Sigmoid colon (tissue), 7 donors: Measurements from ENCODE around the gene ANKRD44. TPM values are rescaled to one million over a fixed set of nuclear protein-coding genes. Genes with fewer than 3 reads are reported as not detected.

Source experiments
- DNase-seq: peaks from one replicate; pipeline ENCODE4 v3.0.0-alpha.2; 2019
- H3K27ac ChIP-seq, 4 donors: fragments of 200-600 bp; sonication (generic); one replicate each; pipeline ENCODE4 v1.5.1; 2016 to 2019; ENCODE audit warnings: mild to moderate bottlenecking in 1 of 4
- H3K27me3 ChIP-seq, 3 donors: fragments of 200-600 bp; sonication (generic); one replicate each; pipeline ENCODE4 v1.5.1; 2019; ENCODE audit warnings: mild to moderate bottlenecking in 1 of 3
- H3K36me3 ChIP-seq, 4 donors: fragments of 200-600 bp; sonication (generic); one replicate each; pipeline ENCODE4 v1.5.1; 2016 to 2019
- H3K4me1 ChIP-seq, 4 donors: fragments of 200-600 bp; sonication (generic); one replicate each; pipeline ENCODE4 v1.5.1; 2017 to 2019
- H3K4me3 ChIP-seq, 4 donors: fragments of 200-600 bp; sonication (generic); one replicate each; pipeline ENCODE4 v1.5.1; 2017 to 2019; ENCODE audit warnings: mild to moderate bottlenecking in 2 of 4, moderate library complexity in 1 of 4
- H3K9me3 ChIP-seq, 4 donors: fragments of 200-600 bp in 3 of 4; sonication (generic) in 3 of 4; one replicate each; pipeline versions ENCODE4 v1.5.1 to v1.6.1; 2013 to 2019
- CTCF ChIP-seq, 4 experiments: fragments of 450-650 bp in 3 of 4; fragments of 200-600 bp in 1 of 4; IDR thresholded peaks; one replicate each; pipeline ENCODE4 v1.5.1; 2016 to 2019; ENCODE audit warnings: antibody characterized with exemption in 4 of 4, mild to moderate bottlenecking in 3 of 4, moderate library complexity in 2 of 4
- EP300 ChIP-seq, 4 donors: sonication (generic); formaldehyde crosslinking; IDR thresholded peaks; one replicate each; pipeline ENCODE4 v1.6.1; 2017; ENCODE audit warnings: antibody characterized with exemption in 4 of 4
- POLR2A ChIP-seq, 2 donors: fragments of 450-650 bp; IDR thresholded peaks; one replicate each; pipeline ENCODE4 v1.6.1; 2016; ENCODE audit warnings: antibody characterized with exemption in 2 of 2, mild to moderate bottlenecking in 2 of 2, moderate library complexity in 2 of 2
- POLR2AphosphoS5 ChIP-seq, 4 donors: sonication (generic); formaldehyde crosslinking; IDR thresholded peaks; one replicate each; pipeline ENCODE4 v1.6.1; 2017; ENCODE audit warnings: antibody characterized with exemption in 4 of 4
- WGBS, 2 donors: extraction: QIAGEN DNeasy Blood & Tissue Kit; methylation state at CpG; one replicate each; pipeline ENCODE4 v1.1.7; 2013; 5-methylcytosine and 5-hydroxymethylcytosine counted together
- intact Hi-C: fragments of 100-400 bp; cut with DNase I; formaldehyde crosslinking; loops from one replicate; pipeline ENCODE4 v1.15.1; 2023
- polyA plus RNA-seq, 3 donors: library from polyadenylated mRNA; stranded (reverse); fragments of 200-250 nt; gene quantifications; one replicate each; pipeline ENCODE4 v1.2.3, GENCODE V29; 2013
- total RNA-seq, 4 donors: library from RNA; depleted of rRNA; stranded (reverse); fragments of >200 nt; gene quantifications; one replicate each; pipeline ENCODE4 v1.1.0, GENCODE V29; 2016
- donor health status: healthy with polysubstance abuse.
- donor health status: Bipolar disorder and iron deficiency.
- donor health status: healthy.

Gene ANKRD44
- total and polyA plus RNA-seq, 7 donors: 1.2 to 41.1 (median 34.2) TPM

DNA sequence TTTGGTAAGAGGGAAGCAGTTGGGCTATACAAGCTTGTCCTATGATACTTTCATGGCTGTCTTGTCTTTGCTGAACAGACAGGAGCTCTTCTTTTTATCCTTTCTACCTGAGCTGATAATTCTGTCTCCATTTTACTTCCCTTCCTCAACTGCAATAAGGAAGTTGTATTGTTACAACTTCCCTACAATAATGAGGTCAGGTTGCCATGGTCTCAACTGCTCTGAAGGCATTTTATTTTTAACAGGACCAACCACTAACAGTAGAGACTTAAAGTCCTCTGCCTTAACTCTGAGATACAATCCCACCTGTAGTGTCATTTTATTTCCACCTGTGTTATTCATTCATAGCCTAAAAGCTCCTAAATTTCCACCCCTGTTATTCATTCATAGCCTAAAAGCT lies 265.5 kb downstream of the ANKRD44 start:
- no peak overlapping the region for H3K27ac ChIP-seq
- intact Hi-C loops: no loop called here
- H3K9me3 ChIP-seq: no peaks in the 10 kb centered on the region
- no peaks in the 10 kb centered on the region for H3K36me3 ChIP-seq
- H3K4me1 ChIP-seq: no peaks in the 10 kb centered on the region
- no peaks in the 10 kb centered on the region for H3K27me3 ChIP-seq
- DNase-seq: no peak
- H3K4me3 ChIP-seq: no peak overlapping the region
- no peak for TF ChIP-seq POLR2A (IDR thresholded peaks at IDR 0.05)
- no peak for TF ChIP-seq POLR2AphosphoS5 (IDR thresholded peaks at IDR 0.05)
- TF ChIP-seq EP300 (IDR thresholded peaks at IDR 0.05): no peak
- no peak for TF ChIP-seq CTCF (IDR thresholded peaks at IDR 0.05)

GRCh38 chr2:197042739-197043196 lies 267.8 kb downstream of the ANKRD44 start:
- DNase-seq: no peak
- 19 to 66% methylated on average over 5 of the region's 5 CpGs for WGBS, 2 donors
- Histone ChIP-seq H3K4me3 (no peak overlapping the region), H3K27me3 (no peaks in the 10 kb centered on the region), H3K4me1 (peaks cover 0 to 8% (median 0%) of the 10 kb centered on the region in 4 donors), H3K36me3 (no peaks in the 10 kb centered on the region), H3K27ac (no peak overlapping the region), H3K9me3 (no peaks in the 10 kb centered on the region)
- TF ChIP-seq POLR2AphosphoS5 (IDR thresholded peaks at IDR 0.05): no peak
- TF ChIP-seq CTCF (IDR thresholded peaks at IDR 0.05): no peak
- no peak for TF ChIP-seq EP300 (IDR thresholded peaks at IDR 0.05)
- no peak for TF ChIP-seq POLR2A (IDR thresholded peaks at IDR 0.05)
- intact Hi-C loops: no loop called here

DNA sequence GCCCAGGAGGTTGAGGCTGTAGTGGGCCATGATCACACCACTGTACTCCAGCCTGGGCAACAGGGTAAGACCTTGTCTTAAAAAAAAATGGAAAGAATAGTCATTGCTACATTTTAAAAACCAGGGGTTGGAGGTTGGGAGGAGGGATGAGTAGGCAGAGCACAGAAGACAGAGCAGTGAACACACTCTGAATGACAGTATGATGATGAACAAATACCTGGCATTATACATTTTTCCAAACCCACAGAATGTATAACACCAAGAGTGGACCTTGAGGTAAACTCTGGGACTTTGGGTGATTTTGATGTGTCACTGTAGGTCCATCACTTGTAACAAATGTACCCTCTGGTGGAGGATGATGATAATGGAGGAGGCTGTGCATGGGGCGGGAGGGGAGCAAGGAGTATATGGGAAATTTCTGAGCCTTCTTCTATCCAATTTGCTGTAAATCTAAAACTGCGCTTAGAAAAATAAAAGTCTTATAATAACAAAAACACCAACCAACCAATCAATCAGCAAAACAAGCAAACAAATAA lies 272.6 kb downstream of the ANKRD44 start:
- peaks cover 0 to 1% (median 0%) of the 10 kb centered on the region in 4 donors for H3K36me3 ChIP-seq
- H3K4me1 ChIP-seq: peaks cover 0 to 17% (median 0%) of the 10 kb centered on the region in 4 donors
- DNase-seq: no peak
- WGBS, 2 donors: 99% methylated on average over 2 of the region's 2 CpGs
- TF ChIP-seq POLR2A (IDR thresholded peaks at IDR 0.05) (no peak), POLR2AphosphoS5 (IDR thresholded peaks at IDR 0.05) (no peak), CTCF (IDR thresholded peaks at IDR 0.05) (no peak), EP300 (IDR thresholded peaks at IDR 0.05) (no peak)
- H3K9me3 ChIP-seq: no peaks in the 10 kb centered on the region
- H3K27ac ChIP-seq: no peak overlapping the region
- intact Hi-C loops: no loop called here
- H3K27me3 ChIP-seq: no peaks in the 10 kb centered on the region
- H3K4me3 ChIP-seq: no peak overlapping the region

GRCh38 chr2:197035002-197035401 lies 275.6 kb downstream of the ANKRD44 start:
- Histone ChIP-seq H3K36me3 (peaks cover 0 to 7% (median 0%) of the 10 kb centered on the region in 4 donors), H3K4me3 (no peak overlapping the region), H3K27me3 (no peaks in the 10 kb centered on the region), H3K27ac (no peak overlapping the region), H3K9me3 (no peaks in the 10 kb centered on the region), H3K4me1 (peaks cover 0 to 17% (median 0%) of the 10 kb centered on the region in 4 donors)
- no peak for TF ChIP-seq POLR2AphosphoS5 (IDR thresholded peaks at IDR 0.05)
- no peak for TF ChIP-seq EP300 (IDR thresholded peaks at IDR 0.05)
- no peak for TF ChIP-seq CTCF (IDR thresholded peaks at IDR 0.05)
- no peak for TF ChIP-seq POLR2A (IDR thresholded peaks at IDR 0.05)
- DNase-seq: no peak
- 83 to 92% methylated on average over 1 of the region's 1 CpG for WGBS, 2 donors
- intact Hi-C loops: no loop called here

- Histone ChIP-seq H3K9me3 (no peaks in the 10 kb centered on the region), H3K27me3 (no peaks in the 10 kb centered on the region), H3K27ac (no peak overlapping the region), H3K4me3 (no peak overlapping the region), H3K36me3 (peaks cover 0 to 7% (median 3%) of the 10 kb centered on the region in 4 donors), H3K4me1 (peaks cover 0 to 16% (median 0%) of the 10 kb centered on the region in 4 donors)
- WGBS, 2 donors: 88 to 90% methylated on average over 5 of the region's 5 CpGs
- TF ChIP-seq POLR2A (IDR thresholded peaks at IDR 0.05): no peak
- TF ChIP-seq POLR2AphosphoS5 (IDR thresholded peaks at IDR 0.05): no peak
- TF ChIP-seq CTCF (IDR thresholded peaks at IDR 0.05): no peak
- no peak for TF ChIP-seq EP300 (IDR thresholded peaks at IDR 0.05)
- intact Hi-C loops: no loop called here
- DNase-seq: no peak
Measured at GRCh38 chr2:197034292-197034691, 276.3 kb downstream of the ANKRD44 start.
